ENCODE measurements around the gene STIM1.

Gene STIM1

GRCh38 chr11:4090258-4090657 is 234.8 kb downstream of the STIM1 start:
- Histone ChIP-seq H3K27me3 (replicated peaks; ENCODE audit: control insufficient read depth, insufficient read depth, low read length) (no peaks in the 10 kb centered on the region), H3K36me3 (ENCODE audit: control insufficient read depth, insufficient read depth, low read length) (peaks cover 12% of the 10 kb centered on the region), H3K4me3 (replicated peaks; ENCODE audit: low read depth, low read length) (no peak overlapping the region)
- TF ChIP-seq CTCF (IDR thresholded peaks at IDR 0.05; ENCODE audit: insufficient read depth, low read length, poor library complexity, severe bottlenecking) = no peak
- DNase-seq (ENCODE audit: extremely low read depth, insufficient read length) = no peak

- DNase-seq (ENCODE audit: extremely low read depth, insufficient read length) = no peak
- peaks cover 5% of the 10 kb centered on the region for H3K36me3 ChIP-seq (ENCODE audit: control insufficient read depth, insufficient read depth, low read length)
- no peak overlapping the region for H3K4me3 ChIP-seq (replicated peaks; ENCODE audit: low read depth, low read length)
- H3K27me3 ChIP-seq (replicated peaks; ENCODE audit: control insufficient read depth, insufficient read depth, low read length) = no peaks in the 10 kb centered on the region
- TF ChIP-seq CTCF (IDR thresholded peaks at IDR 0.05; ENCODE audit: insufficient read depth, low read length, poor library complexity, severe bottlenecking) = no peak
Measured at GRCh38 chr11:4092026-4092425, 236.6 kb downstream of the STIM1 start.

GRCh38 chr11:4093519-4094347 is 238.3 kb downstream of the STIM1 start:
- no peak for DNase-seq (ENCODE audit: extremely low read depth, insufficient read length)
- Histone ChIP-seq H3K36me3 (ENCODE audit: control insufficient read depth, insufficient read depth, low read length) (peaks cover 5% of the 10 kb centered on the region; the same call in 1 of the 2 replicates), H3K27me3 (replicated peaks; ENCODE audit: control insufficient read depth, insufficient read depth, low read length) (no peaks in the 10 kb centered on the region), H3K4me3 (replicated peaks; ENCODE audit: low read depth, low read length) (peak overlapping the region; percentile 81)
- no peak for TF ChIP-seq CTCF (IDR thresholded peaks at IDR 0.05; ENCODE audit: insufficient read depth, low read length, poor library complexity, severe bottlenecking)

- peak; percentile 94 for DNase-seq (ENCODE audit: extremely low read depth, insufficient read length)
- H3K36me3 ChIP-seq (ENCODE audit: control insufficient read depth, insufficient read depth, low read length) = peaks cover 5% of the 10 kb centered on the region; the same call in 1 of the 2 replicates
- peak within 1 kb of the TSS; percentile 81 for H3K4me3 ChIP-seq (replicated peaks; ENCODE audit: low read depth, low read length)
- H3K27me3 ChIP-seq (replicated peaks; ENCODE audit: control insufficient read depth, insufficient read depth, low read length) = no peaks in the 10 kb centered on the region
- TF ChIP-seq CTCF (IDR thresholded peaks at IDR 0.05; ENCODE audit: insufficient read depth, low read length, poor library complexity, severe bottlenecking) = no peak
Measured at GRCh38 chr11:4094348-4095291, 239.2 kb downstream of the STIM1 start, which contains the start of gene RRM1. Gene RRM1, plus strand, starts transcription at chr11:4094799. Its CDS starts 214 bp downstream, at chr11:4095013.

GRCh38 chr11:4095509-4096230 is 240.2 kb downstream of the STIM1 start:
- TF ChIP-seq CTCF (IDR thresholded peaks at IDR 0.05; ENCODE audit: insufficient read depth, low read length, poor library complexity, severe bottlenecking) = no peak
- Histone ChIP-seq H3K27me3 (replicated peaks; ENCODE audit: control insufficient read depth, insufficient read depth, low read length) (no peaks in the 10 kb centered on the region), H3K4me3 (replicated peaks; ENCODE audit: low read depth, low read length) (peak overlapping the region; percentile 81), H3K36me3 (ENCODE audit: control insufficient read depth, insufficient read depth, low read length) (peaks cover 4% of the 10 kb centered on the region; the same call in 1 of the 2 replicates)
- DNase-seq (ENCODE audit: extremely low read depth, insufficient read length) = no peak

All from GM06990 (cell line).